Mammary epithelial cell (primary cell): ENCODE results near the gene REV1.

ENCODE experiments used
- EZH2 ChIP-seq: IDR thresholded peaks from 2 replicates; pipeline ENCODE4 v1.6.1; 2012; ENCODE audit warnings: low read length, inconsistent platforms, borderline replicate concordance
- TF ChIP-seq, protein P1 (sequence below), 2 donors: IDR thresholded peaks in 1 of 2; conservative IDR thresholded peaks in 1 of 2; 2 replicates each; pipeline ENCODE4 v1.5.1; 2011 to 2012; ENCODE audit warnings: inconsistent platforms in 2 of 2, low read length in 2 of 2, mild to moderate bottlenecking in 2 of 2, control low read depth in 1 of 2, low read depth in 1 of 2; ENCODE audit not compliant: insufficient read depth in 1 of 2; ENCODE audit errors: extremely low read depth in 1 of 2

DNA sequence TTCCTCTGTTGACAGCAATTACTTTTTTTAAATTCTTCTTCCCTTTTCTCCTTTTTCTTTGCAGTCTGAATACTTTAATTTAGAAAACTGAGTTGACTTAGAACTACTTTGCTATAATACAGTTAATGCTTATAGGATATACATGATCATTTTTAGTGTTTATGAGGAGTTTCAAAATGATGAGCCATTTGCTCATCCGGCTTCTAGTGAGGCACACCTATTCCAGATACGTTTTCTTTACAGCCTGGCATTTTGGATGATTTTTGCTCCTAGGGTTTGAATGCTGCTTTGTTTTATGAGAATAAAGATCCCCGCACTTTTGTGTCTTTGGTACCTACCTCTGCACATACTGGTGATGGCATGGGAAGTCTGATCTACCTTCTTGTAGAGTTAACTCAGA, 99.9 kb downstream of the REV1 start:
- TF ChIP-seq EZH2 = no peak
- TF ChIP-seq, protein P1, sequence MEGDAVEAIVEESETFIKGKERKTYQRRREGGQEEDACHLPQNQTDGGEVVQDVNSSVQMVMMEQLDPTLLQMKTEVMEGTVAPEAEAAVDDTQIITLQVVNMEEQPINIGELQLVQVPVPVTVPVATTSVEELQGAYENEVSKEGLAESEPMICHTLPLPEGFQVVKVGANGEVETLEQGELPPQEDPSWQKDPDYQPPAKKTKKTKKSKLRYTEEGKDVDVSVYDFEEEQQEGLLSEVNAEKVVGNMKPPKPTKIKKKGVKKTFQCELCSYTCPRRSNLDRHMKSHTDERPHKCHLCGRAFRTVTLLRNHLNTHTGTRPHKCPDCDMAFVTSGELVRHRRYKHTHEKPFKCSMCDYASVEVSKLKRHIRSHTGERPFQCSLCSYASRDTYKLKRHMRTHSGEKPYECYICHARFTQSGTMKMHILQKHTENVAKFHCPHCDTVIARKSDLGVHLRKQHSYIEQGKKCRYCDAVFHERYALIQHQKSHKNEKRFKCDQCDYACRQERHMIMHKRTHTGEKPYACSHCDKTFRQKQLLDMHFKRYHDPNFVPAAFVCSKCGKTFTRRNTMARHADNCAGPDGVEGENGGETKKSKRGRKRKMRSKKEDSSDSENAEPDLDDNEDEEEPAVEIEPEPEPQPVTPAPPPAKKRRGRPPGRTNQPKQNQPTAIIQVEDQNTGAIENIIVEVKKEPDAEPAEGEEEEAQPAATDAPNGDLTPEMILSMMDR (conservative IDR thresholded peaks at IDR 0.05 in 1 of 2, IDR thresholded peaks at IDR 0.05 in 1 of 2; ENCODE audit: extremely low read depth in 1 of 2, insufficient read depth in 1 of 2, low read depth in 1 of 2, low read length in 2 of 2) = no peak
